CD4-positive, alpha-beta T cell treated with Interleukin-17A for 4 hours (primary cell): Measurements from ENCODE around the gene NDRG2.
"Not testable (repeated sequence)": the region's sequence is repeated elsewhere in the genome, so short reads cannot be mapped to it uniquely, and the experiment has no call there.

Source experiments
- DNase-seq: peaks from one replicate; pipeline ENCODE4 v3.0.0-alpha.2; 2020; ENCODE audit warnings: mixed read lengths

NDRG2 gene

DNA sequence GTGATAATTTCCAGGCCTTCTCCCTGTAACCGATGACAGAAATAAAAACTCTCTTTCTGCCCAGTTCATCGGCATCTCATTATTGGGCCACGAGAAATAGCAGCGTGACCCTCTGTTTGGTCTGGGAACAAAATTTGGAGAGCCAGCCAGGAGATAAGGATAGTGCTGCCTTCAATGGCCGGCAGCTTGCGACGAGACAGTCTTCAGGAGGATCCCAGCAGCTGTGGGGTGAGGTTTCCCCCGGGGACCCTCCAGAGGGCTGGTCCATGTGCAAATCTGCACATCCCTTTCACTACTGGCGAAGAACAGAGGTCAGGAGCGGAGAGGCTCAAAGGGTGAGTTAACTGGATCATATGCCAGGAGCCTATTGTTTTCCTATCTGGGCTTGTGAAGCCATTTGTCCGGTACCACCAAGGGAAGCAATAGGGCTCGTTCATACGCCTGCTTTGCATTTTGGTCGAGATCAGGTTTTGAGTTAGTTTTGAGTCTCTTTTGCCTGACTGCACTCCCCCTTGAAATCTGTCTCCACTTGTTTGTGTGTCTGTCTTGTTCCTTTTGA lies 21.0 kb downstream of the NDRG2 start:
- no peak for DNase-seq

DNA sequence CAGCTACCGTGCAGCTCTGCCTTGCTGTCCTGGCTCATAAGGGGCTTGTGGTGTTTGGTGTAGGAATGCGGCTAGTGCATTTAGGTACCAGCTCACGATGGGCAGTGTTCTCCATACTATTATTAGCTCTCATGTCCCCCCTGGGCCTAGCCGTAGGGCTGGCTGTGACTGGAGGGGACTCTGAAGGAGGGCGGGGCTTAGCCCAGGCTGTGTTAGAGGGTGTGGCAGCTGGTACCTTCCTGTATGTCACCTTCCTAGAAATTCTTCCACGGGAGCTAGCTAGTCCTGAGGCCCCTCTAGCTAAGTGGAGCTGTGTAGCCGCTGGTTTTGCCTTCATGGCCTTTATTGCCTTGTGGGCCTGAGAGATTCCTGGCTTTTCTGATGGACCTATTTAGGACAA lies 23.6 kb downstream of the NDRG2 start:
- DNase-seq = no peak

DNA sequence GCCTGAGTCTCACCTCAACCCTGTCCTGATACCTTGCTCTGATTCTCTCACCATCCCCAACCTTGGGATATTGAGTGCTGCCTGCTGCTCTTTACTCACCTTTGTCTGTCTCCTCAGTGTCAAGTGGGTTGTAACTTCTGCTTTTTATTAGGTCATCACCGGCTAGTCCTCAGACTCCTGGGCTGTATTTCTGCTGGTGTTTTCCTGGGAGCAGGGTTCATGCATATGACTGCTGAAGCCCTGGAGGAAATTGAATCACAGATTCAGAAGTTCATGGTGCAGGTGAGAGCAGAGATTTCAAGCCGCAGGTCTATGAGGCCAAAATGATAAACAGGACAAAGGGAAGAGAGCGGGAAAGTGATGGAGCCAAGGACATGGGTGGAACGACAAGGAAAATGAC lies 25.3 kb downstream of the NDRG2 start:
- no peak for DNase-seq

DNA sequence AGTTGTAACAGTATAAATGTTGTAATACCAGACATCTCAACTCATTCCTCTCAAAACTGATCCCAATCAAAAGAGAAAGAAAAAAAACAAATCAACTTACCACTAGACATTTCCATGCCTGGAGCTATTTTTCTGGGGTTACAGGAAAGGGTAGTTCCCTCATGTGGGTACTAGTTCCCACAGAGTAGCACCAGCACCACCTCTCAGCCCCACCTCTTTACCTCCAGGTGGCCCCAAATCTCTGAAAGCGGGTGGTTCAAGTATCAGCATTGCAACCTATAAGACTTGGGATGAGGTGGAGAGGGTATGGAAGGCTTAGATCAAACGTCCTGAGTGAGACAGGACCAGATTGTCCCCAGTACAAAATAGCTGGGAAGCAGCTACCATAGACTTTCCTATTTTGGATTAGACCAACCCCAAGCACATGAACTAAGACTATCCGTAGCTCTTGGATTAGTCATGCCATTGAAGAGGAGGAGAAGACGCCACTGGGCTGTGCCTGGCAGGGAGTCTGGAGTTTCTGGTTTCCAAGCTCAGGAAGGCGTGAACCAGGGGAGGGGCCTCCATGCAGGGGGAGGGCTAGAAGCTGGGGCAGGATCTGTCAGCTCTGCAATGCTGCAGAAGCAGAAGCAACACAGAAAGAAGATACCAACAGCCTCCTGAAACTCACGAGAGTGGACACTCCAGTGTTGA lies 26.0 kb downstream of the NDRG2 start, which contains the start of gene SLC39A2:
TSS of gene SLC39A2 (plus strand) at position 620 of the 693 bp plus-strand sequence. CDS start 154 bp downstream, outside the sequence.
- no peak for DNase-seq

DNA sequence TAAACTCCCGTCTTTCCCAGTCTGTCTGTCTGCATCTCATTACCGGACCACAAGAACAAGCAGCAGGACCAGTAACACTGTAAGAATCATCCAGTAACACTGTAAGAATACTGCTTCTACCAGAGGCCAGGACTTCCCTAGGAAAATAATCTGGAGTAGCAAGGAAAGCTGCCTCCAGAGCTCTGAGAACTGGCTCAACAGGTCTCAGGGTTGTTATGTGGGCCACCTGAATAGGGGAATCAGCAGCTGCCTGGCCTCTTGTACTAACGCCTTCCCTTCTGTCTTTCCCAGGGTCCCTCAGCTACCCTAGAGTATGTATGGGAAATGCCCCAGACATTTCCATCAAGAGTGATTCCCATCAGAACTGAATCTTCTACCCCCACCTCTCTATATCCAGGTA lies 26.7 kb downstream of the NDRG2 start:
- no peak for DNase-seq

DNA sequence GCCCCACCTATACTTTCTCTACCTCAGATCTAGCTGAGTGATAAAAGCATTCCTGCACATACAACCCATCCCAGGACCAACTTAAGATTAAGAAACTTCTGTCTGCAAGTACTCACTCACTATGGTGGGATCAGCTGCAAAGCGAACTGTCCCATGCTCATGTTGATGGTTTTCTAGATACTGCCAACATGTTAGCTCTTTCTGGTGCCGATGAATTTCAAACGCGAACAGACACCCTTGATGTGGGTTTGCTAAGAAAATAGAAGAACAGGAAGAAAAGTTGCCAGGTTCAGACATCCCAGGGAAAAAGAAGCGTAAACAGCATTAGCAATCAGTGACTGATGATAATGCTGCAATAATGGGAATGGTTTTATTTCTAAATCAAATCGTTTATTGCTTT lies 27.3 kb downstream of the NDRG2 start:
- DNase-seq = no peak

DNA sequence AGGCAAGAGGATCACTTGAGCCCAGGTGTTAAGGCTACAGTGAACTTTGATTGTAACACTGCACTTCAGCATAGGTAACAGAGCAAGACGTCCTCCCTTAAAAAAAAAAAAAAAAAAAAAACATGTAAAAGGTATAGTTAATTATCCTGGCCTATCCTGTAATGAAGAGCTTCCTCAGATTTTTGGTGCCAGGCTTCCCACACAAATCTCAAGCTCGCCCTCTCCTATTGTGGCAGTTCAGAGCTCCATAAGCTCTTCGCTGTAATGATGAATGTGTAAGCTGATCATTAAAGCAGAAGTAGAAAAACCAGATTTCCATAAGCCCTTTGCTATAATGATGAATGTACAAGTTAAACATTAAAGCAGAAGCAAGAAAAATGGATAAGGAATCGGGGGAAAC lies 27.7 kb downstream of the NDRG2 start:
- DNase-seq = no peak

DNA sequence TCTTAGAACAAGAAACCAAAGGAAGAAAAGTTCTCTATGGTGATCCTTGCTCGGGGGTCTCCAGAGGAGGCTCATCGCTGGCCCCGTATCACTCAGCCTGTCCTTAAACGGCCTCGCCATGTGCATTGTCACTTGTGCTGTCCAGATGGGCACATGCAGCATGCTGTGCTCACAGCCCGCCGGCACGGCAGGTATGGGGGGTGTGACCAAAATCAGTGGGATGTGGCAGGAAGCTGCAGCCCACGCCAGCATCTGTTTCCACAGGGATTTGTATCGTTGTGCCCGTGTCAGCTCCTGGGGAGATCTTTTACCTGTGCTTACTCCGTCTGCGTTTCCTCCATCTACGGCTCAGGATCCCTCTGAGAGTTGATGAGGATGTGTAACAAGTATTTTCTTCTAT lies 28.3 kb downstream of the NDRG2 start:
- DNase-seq = no peak

DNA sequence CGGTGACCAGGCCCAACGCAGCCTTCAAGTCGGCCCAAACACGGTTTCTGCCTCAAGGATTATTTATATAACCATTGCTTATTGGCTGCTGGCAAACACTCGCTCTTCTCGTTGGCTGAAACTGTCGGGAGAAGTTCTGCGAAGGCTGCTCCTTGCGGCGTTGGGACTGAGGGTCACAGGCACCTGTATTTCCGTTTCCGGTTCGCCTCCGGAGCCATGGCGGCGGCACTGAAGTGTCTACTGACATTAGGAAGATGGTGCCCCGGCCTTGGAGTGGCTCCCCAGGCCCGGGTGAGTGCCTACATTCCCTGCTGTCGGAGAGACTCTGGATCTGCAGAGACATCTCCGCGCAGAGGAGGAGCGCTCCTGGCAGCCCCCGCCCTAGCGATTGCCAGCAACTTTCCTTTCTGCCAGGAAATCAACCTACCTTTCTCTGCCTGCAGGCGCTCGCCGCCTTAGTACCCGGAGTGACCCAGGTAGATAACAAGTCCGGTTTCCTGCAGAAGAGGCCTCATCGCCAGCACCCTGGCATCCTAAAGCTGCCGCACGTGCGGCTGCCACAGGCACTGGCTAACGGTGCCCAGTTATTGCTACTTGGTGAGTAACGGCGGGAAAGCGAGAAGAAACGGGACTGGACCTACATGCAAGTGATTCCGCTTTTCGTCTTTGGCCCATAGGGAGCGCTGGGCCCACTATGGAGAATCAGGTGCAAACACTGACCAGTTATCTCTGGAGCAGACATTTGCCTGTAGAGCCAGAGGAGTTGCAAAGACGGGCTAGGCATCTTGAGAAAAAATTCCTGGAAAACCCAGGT lies 34.9 kb downstream of the NDRG2 start, which contains the start of gene METTL17:
TSS of gene METTL17 (plus strand) at position 194 of the 814 bp plus-strand sequence. CDS start at position 217, 23 bp downstream.
- DNase-seq = peak; percentile 85

DNA sequence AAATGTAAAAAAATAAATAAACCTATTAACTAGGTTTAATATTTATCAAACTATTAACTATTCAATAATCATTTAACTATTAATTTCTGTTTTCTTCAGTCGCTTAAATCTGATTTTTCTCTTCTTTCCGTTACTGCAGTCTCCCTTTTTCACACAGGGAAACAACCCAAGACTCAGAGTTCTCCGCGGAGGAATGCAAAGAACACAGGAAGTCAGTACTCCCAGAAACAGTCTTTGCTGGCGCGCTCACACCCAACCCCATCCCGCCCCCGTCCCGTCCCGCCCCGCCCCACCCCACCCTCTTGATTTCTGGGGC lies 35.4 kb downstream of the NDRG2 start:
- DNase-seq = no peak

DNA sequence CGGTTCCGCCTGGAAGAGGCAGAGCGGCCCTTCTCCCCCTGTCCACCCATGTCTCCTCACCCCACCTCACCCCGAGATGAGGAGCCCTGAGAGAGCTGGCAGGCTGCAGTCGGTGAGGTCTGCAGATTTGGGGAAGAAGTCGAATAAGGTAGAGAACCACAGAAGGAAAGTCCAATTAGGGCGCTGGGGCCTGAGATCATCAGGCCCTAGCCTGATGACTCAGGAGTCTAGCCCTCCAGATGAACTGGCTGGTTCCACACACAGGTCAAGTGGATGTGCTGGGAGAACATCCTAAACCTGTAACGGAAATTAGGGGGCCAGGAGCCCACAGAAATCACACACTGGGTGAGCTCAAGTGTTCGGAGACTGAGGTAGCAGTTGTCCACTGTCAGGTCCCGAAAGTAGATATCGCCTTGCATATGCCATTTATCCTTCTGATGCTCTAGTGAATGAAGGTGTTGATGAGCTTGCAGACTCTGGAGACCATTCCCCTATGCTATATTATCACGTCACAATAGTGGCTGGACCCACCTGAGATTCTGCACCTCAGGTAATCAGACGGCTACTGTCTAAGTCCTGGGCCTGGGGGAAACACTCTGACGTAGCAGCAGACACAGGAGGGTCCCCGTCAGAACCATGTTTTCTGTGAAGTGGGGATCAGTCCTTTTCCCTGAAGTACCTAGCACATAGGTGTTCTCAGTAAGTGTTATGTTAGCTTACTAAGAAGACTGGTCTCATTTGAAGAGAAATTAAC lies 36.0 kb downstream of the NDRG2 start:
- no peak for DNase-seq

DNA sequence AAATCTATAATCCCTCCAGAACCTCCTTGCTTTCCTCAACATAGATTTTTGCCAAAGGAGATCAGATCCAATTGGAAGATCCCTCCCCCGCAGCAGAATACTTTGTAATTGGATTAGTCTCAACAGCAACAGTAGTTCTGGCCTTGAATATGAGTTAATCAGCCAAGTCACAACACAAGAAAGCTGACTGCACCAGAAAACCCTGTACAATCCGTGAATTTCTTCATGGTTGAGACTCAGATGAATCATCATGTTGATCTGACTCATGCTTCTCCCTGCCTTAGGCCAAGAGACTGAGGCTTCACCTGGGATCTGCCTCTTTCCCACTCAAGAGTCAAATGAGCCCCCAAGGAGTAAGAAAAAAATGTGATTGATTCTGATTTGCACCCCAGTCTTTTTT lies 38.0 kb downstream of the NDRG2 start:
- no peak for DNase-seq

DNA sequence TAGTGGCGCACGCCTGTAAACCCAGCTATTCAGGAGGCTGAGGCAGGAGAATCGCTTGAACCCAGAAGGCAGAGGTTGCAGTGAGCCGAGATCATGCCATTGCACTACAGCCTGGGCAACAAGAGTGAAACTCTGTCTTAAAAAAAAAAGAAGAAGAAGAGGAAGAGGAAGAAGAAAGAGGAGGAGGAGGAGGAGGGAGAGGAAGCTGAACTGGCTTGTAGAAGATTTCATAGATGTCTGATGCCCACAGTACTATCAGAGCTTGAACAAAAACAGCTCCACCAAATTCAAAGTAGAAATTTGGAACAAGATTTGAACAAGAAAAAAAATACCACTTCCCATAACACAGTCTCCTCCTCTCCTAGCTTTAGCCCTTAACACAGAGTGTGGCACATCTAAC lies 39.2 kb downstream of the NDRG2 start:
- DNase-seq = not testable (repeated sequence)

DNA sequence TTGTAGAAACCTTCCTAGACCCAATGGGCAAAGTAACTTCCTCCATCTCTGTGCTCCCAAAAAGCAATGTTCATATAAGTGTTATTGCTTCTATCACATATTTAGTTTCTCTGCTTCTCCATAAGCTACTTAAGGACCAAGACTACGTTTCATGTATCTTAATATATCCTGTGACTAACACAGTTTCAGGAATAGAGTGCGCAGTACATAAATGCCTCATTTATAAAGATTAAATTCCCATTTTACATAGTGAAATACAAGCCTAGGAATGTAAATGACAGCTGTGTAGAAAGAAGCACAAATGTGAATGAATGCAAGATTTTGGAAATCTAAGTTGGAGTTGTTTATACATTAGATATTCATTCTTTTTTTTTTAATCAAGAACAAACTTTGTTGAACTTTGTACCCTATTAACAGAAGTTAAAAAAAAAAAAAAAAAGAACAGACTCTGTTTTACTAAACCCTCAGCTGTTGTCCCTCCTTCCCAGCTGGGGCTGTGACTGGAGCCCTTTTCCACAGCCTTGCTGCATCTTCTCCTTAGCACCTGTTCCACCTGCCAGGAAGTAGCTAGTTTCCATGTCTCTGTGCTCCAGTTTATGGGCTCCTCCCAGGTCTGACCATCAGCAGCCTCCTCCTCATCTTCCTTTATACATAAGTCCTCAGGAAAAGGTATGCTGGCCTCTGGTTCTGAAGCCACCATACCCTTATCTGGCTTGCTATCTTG lies 42.1 kb downstream of the NDRG2 start:
- DNase-seq = no peak

DNA sequence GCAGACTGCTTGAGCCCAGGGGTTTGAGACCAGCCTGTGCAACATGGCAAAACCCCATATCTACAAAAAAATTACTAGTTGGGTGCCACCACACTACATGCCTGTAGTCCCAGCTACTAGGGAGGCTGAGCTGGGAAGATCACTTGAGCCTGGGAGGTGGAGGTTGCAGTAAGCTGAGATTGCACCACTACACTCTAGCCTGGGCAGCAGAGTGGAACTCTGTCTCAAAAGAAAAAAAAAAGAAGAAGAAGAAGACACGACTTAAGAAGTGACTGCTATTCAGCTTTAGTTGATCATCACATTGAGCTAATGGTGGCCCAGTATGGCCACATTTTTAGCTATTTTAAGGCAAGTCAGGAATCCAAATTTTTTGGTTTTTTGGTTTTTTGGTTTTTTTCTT lies 44.0 kb downstream of the NDRG2 start:
- DNase-seq = no peak

DNA sequence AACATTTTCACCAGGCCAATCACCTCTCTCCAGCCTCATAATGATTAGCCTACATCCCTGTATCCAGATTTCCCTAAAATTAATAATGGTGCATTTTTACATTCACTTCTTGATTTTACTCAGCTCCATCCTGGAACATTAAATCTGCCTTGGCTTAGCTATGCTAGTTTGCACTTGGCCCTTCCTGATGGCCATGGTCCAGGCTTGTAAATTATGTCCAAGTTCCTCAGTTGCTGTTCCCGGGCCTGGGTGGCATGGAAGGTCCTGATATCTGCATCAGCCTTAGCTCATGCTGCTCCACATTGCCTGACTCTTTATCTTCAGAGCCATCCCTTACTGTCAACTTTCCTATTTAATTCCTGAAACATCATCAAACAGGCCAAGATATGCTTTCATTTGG lies 46.2 kb downstream of the NDRG2 start:
- no peak for DNase-seq

DNA sequence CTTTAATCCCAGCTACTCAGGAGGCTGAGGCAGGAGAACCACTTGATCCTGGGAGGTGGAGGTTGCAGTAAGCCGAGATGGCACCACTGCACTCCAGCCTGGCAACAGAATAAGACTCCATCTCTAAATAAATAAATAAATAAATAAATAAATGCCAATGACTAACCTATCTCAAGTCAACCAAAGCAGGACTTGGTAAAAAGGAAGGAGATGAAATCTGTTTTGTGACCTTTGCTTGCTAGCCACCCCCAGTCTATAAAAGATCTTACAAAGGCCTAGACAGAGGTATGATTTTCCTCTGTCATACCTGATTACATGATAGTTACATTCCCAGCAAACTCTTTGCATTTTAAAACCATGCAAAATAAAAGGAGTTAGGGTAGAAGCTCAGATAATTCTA lies 48.6 kb downstream of the NDRG2 start:
- DNase-seq = no peak

DNA sequence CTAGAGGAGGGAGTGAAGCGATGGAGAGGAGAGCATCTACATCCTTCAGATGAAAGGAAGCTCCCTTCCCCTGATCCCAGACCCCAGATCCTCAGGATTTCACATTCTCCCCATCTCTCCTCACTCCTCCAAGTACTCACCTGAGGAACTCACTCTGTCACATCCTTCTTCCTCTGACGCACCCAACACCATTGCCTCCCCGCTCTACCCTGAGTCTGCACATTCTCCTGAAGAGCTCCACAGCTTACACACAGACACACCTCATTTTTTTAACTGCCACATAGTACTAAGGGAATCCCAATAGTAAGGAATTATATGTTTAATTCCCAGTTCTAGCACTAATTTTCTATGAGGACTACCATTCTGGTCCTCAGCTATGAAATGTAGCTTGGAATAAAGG lies 51.4 kb downstream of the NDRG2 start:
- no peak for DNase-seq

DNA sequence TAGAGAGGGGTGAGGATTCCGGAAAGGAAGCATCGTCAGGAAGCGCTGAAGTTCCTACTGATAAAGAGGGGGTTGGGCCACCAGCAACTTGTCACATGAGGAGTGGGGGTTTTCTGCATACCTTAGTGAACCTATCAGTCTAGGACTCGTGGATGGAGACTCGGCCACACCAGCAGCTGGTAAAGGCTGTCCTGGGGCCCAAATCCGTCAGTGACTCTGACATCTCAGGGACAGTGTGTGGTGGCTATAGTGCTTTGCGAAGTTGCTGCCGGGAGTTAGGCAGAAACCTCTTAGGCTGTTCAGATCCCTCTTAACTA lies 53.2 kb downstream of the NDRG2 start:
- DNase-seq = no peak

DNA sequence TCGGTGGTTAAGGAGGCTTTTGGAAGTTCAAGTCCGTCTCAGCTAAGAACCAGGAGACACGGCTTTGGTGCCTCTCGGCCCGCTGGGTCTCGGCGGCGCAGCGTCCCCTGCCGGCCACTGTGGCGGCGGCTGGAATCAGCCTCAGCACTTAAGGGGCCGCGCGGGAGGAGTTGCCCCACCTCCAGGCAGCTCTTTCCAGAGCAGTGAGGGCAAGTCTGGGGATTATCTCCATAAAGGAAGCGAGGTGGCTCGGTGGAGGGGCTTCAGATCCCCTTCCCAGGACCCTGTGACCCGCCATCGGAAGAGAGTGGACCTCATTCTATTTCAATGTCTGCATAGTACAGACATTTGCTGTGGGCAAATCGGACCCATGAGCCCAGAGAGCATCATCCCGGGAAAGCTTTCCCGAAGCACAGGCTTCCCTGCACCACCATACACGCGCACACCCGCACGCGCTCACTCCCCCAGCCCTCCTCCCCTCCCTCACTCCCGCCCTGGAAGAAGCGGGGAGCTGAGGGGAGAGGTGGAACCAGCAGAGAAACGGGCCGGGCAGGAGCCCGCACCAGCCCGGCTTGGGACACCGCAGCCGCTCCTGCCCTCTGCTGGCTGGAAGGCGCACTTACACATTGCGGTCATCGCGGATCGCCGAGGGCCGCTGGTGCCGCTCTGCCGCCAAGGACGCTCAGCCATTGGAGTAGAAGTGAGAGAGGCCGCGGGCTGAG lies 53.7 kb downstream of the NDRG2 start:
- peak; percentile 83 for DNase-seq

DNA sequence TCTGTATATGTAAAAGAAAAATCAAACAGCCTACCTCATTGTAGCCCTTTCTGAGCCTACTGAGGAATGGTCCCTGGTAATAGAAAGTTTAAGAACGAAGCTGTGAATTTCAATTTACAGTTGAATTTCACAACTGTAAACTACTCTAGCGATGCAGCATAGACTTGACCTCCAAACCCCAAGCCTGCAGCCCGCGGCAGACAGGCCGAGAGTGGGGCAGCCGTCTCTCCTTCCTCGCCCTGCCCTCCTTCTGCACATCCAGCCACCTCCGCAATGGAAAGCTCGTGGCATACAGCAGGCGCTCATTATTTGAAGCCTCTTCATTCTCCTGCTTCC lies 54.2 kb downstream of the NDRG2 start:
- DNase-seq = no peak

DNA sequence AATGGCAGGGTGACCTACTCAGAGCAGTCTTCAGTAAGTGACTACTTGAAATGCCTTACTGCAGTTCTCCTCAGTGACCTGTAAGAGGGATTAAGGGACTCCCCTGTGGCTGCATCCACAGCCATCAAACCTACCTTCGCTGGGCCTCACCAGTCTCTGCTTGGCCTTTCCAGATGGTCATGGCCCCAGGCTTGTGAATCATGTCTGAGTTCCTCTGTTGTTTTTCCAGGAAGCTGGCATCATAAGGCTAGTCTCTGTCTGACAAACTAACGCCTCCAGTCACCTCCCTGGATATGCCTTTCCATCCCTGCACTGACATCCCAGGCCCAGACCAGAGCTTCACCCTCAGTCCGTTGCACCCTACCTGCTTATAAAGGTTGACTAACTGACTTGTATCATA lies 55.5 kb downstream of the NDRG2 start:
- no peak for DNase-seq
